ENCODE data around the gene CLIC3.

DNA sequence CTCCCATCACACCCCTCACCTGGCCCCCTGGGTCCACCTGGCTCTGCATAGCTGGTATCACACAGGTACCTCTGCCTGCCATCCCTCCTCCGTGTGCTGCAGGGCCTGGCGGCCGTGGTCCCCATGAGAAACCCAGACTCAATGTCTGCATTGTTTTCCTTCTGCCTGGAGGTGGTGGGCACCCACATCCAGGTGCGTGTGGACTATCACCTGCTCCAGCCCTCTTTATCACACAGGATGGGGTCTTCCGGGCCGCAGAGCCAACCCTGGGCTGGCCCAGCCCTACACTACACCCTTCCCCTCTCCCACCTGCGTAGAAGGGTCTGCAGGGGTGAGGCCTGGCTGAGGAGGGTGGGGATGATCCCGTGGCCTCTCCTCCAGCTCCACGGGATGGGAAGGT is 42.5 kb upstream of the CLIC3 start:
- TF ChIP-seq, protein P1, sequence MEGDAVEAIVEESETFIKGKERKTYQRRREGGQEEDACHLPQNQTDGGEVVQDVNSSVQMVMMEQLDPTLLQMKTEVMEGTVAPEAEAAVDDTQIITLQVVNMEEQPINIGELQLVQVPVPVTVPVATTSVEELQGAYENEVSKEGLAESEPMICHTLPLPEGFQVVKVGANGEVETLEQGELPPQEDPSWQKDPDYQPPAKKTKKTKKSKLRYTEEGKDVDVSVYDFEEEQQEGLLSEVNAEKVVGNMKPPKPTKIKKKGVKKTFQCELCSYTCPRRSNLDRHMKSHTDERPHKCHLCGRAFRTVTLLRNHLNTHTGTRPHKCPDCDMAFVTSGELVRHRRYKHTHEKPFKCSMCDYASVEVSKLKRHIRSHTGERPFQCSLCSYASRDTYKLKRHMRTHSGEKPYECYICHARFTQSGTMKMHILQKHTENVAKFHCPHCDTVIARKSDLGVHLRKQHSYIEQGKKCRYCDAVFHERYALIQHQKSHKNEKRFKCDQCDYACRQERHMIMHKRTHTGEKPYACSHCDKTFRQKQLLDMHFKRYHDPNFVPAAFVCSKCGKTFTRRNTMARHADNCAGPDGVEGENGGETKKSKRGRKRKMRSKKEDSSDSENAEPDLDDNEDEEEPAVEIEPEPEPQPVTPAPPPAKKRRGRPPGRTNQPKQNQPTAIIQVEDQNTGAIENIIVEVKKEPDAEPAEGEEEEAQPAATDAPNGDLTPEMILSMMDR (IDR thresholded peaks at IDR 0.05): no peak
- no peak for TF ChIP-seq POLR2A (IDR thresholded peaks at IDR 0.05)
